BE2C (cell line): ENCODE data around the gene TPCN1.

Experiments
- DNase-seq: peaks from one replicate; pipeline ENCODE4 v3.0.0-alpha.2; 2020
- H3K27me3 ChIP-seq: fragments of 250-450 bp; sonication (Bioruptor Pico); 2 replicates; pipeline ENCODE4 v1.5.1; 2020; ENCODE audit warnings: mild to moderate bottlenecking
- H3K36me3 ChIP-seq: fragments of 250-450 bp; sonication (Bioruptor Pico); 2 replicates; pipeline ENCODE4 v1.5.1; 2020; ENCODE audit warnings: mild to moderate bottlenecking
- H3K4me1 ChIP-seq: fragments of 250-450 bp; sonication (Bioruptor Pico); 2 replicates; pipeline ENCODE4 v1.5.1; 2020
- H3K4me3 ChIP-seq: 2 replicates; pipeline ENCODE4 v1.5.1; 2011; ENCODE audit warnings: low read depth, low read length
- H3K9me3 ChIP-seq: fragments of 250-450 bp; sonication (Bioruptor Pico); 2 replicates; pipeline ENCODE4 v1.5.1; 2020
- CTCF ChIP-seq: IDR thresholded peaks from 2 replicates; pipeline ENCODE4 v1.5.1; 2012; ENCODE audit warnings: mild to moderate bottlenecking, low read depth, low read length

Gene TPCN1

DNA sequence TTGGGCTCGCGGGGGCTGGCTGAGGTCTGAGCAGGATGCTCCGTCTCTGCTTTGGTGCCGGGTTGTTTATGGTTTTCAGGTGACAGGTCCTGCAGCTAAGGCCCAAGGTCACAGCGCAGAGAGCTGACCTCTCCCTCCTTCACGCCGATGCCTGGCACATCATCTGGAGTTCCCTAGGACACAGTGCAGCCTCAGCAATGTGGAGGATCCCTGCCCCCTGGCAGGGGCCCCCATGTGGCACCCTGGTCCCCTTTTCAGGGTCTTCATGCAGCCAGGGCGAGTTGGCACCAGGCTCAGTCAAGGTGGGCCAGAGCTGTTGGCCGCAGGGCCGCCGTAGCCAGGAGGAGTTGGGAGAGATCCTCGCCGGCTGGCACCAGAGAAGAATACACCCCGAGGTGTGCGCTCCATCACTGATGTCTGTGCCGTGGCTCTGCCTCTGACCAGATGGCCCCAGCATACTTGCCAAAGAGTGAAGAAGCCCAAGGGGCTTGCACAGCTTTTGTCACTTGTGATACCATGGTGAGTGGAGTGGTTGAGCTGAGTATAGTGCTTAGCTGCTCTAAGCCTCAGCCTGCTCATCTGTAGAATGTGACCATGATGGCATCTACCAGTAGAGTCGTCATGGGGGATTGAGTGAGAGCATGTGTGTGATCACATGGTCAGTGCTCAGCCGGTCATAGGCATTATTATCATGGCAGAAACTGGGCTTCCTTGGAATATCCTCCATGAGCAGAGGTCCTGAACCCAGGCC lies 11.0 kb downstream of the TPCN1 start:
- Histone ChIP-seq H3K4me3 (no peak overlapping the region), H3K9me3 (no peaks in the 10 kb centered on the region), H3K36me3 (peaks cover 35% of the 10 kb centered on the region), H3K27me3 (no peaks in the 10 kb centered on the region), H3K4me1 (no peaks in the 10 kb centered on the region)
- DNase-seq, result no peak
- no peak for TF ChIP-seq CTCF

GRCh38 chr12:113232840-113233585 lies 11.7 kb downstream of the TPCN1 start:
- Histone ChIP-seq H3K4me3 (no peak overlapping the region), H3K27me3 (no peaks in the 10 kb centered on the region), H3K36me3 (peaks cover 32% of the 10 kb centered on the region), H3K4me1 (no peaks in the 10 kb centered on the region), H3K9me3 (no peaks in the 10 kb centered on the region)
- TF ChIP-seq CTCF, result no peak
- no peak for DNase-seq

DNA sequence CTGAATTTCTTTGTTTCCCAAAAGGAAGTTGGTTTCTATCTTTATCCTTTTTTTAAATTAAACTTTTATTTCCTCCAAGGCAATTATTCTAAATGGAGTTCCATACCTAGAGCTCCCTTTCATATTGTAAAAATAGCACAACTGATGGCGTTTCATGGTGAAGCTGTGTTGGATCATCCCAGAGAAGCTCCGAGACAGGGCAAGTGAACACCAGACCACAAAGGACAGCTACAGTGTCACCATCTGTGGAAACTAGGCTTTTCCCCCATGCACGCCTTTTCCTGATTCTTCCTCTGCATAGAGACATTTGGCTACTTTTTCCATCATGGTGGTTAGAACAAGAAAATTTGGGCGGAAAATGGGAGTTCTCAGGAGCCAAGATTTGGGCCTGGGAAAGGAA lies 12.7 kb downstream of the TPCN1 start:
- Histone ChIP-seq H3K4me1 (no peaks in the 10 kb centered on the region), H3K9me3 (no peaks in the 10 kb centered on the region), H3K36me3 (peaks cover 31% of the 10 kb centered on the region), H3K4me3 (no peak overlapping the region), H3K27me3 (no peaks in the 10 kb centered on the region)
- no peak for DNase-seq
- TF ChIP-seq CTCF, result no peak

DNA sequence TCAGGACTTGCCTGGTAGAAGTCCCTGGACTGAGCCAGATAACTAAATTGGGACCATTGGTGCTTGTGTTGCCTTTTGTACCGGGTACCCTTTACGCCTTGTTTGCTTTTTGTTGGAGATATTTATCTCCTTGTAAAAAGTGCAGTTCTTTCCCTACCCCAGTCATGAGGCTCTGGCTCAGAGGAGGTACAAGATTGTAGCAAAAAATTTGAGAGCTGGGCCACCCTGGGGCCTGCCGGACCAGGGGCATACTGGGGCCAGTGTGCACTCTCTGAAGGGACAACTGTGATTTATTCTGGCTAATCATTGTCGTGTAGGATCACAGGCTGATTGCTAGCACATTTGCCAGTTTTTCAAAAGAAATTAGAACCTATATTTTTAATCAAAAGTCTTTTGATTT lies 13.2 kb downstream of the TPCN1 start:
- Histone ChIP-seq H3K9me3 (no peaks in the 10 kb centered on the region), H3K27me3 (no peaks in the 10 kb centered on the region), H3K4me1 (peaks cover 4% of the 10 kb centered on the region; the same call in 1 of the 2 replicates), H3K36me3 (peaks cover 31% of the 10 kb centered on the region), H3K4me3 (no peak overlapping the region)
- no peak for TF ChIP-seq CTCF
- DNase-seq, result no peak

DNA sequence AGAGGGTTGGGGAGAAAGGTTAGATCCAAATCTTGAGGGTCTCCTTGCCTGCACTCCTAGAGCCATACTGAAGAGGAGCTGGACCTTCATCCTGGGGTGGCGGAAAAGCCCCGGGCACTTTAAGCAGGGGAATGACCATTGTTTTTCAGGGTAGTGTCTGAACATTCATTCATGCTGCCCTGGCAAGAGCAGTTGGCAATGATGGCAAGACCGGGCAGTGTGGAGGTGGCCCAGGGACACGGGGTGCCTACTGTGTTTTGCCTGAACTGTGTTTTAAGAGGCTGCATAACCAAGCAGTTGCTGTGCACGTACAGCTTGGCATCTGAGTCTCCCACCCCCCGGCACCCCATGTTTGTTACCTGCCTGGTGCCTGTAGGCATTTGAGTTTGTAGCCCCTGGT lies 14.7 kb downstream of the TPCN1 start:
- H3K4me1 ChIP-seq, result peaks cover 4% of the 10 kb centered on the region; the same call in 1 of the 2 replicates
- DNase-seq, result no peak
- H3K9me3 ChIP-seq, result no peaks in the 10 kb centered on the region
- peaks cover 25% of the 10 kb centered on the region for H3K36me3 ChIP-seq
- no peak overlapping the region for H3K4me3 ChIP-seq
- no peak for TF ChIP-seq CTCF
- H3K27me3 ChIP-seq, result no peaks in the 10 kb centered on the region
